Trophoblast cell (in vitro differentiated cells and primary cell): ENCODE results near the gene ZNF688.
A peak's percentile ranks its signal among the peaks of the same experiment; 100 is the strongest.

Experiments used
- DNase-seq, 2 donors: peaks; one replicate each; pipeline ENCODE4 v3.0.0-alpha.2; 2016
- H2AFZ ChIP-seq: 2 replicates; pipeline ENCODE4 v1.6.1; 2013; ENCODE audit warnings: low read length, moderate library complexity, mild to moderate bottlenecking; ENCODE audit not compliant: insufficient read depth, poor library complexity
- H2AK5ac ChIP-seq: 2 replicates; pipeline ENCODE4 v1.6.1; 2013; ENCODE audit warnings: mild to moderate bottlenecking, low read length
- H2BK120ac ChIP-seq: 2 replicates; pipeline ENCODE4 v1.6.1; 2013; ENCODE audit warnings: low read length, mild to moderate bottlenecking, moderate library complexity; ENCODE audit not compliant: insufficient read depth, poor library complexity
- H2BK12ac ChIP-seq: 2 replicates; pipeline ENCODE4 v1.6.1; 2013; ENCODE audit warnings: mild to moderate bottlenecking, low read length, moderate library complexity
- H2BK5ac ChIP-seq: 2 replicates; pipeline ENCODE4 v1.6.1; 2013; ENCODE audit warnings: low read length, low read depth, moderate library complexity, mild to moderate bottlenecking; ENCODE audit not compliant: poor library complexity
- H3K14ac ChIP-seq: 2 replicates; pipeline ENCODE4 v1.6.1; 2013; ENCODE audit warnings: mild to moderate bottlenecking, low read length
- H3K18ac ChIP-seq: 2 replicates; pipeline ENCODE4 v1.6.1; 2013; ENCODE audit warnings: mild to moderate bottlenecking, low read length
- H3K23ac ChIP-seq: 2 replicates; pipeline ENCODE4 v1.6.1; 2013; ENCODE audit warnings: low read length
- H3K27ac ChIP-seq: 2 replicates; pipeline ENCODE4 v1.5.1; 2013; ENCODE audit warnings: low read depth, mild to moderate bottlenecking, inconsistent platforms, low read length, moderate library complexity
- H3K27me3 ChIP-seq: 2 replicates; pipeline ENCODE4 v1.6.1; 2013; ENCODE audit warnings: inconsistent platforms, mild to moderate bottlenecking, low read length, moderate library complexity; ENCODE audit not compliant: insufficient read depth
- H3K36me3 ChIP-seq, 2 experiments: 1 replicate in 1 of 2; 2 replicates in 1 of 2; pipeline ENCODE4 v1.6.1; 2013; ENCODE audit warnings: low read length in 2 of 2, mild to moderate bottlenecking in 2 of 2, moderate library complexity in 1 of 2; ENCODE audit not compliant: insufficient read depth in 2 of 2, control insufficient read depth in 1 of 2
- H3K4ac ChIP-seq: 2 replicates; pipeline ENCODE4 v1.6.1; 2013; ENCODE audit warnings: low read depth, mild to moderate bottlenecking, low read length, moderate library complexity
- H3K4me1 ChIP-seq, 2 experiments: 1 replicate in 1 of 2; 2 replicates in 1 of 2; pipeline ENCODE4 v1.6.1; 2013; ENCODE audit warnings: low read length in 2 of 2, mild to moderate bottlenecking in 2 of 2, moderate library complexity in 1 of 2; ENCODE audit not compliant: insufficient read depth in 2 of 2, control insufficient read depth in 1 of 2
- H3K4me2 ChIP-seq: 2 replicates; pipeline ENCODE4 v1.6.1; 2013; ENCODE audit warnings: inconsistent platforms, mild to moderate bottlenecking, low read length, moderate library complexity
- H3K4me3 ChIP-seq: 2 replicates; pipeline ENCODE4 v1.5.1; 2013; ENCODE audit warnings: mild to moderate bottlenecking, low read depth, low read length, inconsistent platforms
- H3K79me1 ChIP-seq: one replicate; pipeline ENCODE4 v1.6.1; 2013; ENCODE audit warnings: low read length
- H3K79me2 ChIP-seq: 2 replicates; pipeline ENCODE4 v1.6.1; 2013; ENCODE audit warnings: low read length, mild to moderate bottlenecking; ENCODE audit not compliant: control insufficient read depth, insufficient read depth, poor library complexity
- H3K9ac ChIP-seq: 2 replicates; pipeline ENCODE4 v1.6.1; 2013; ENCODE audit warnings: mild to moderate bottlenecking, low read length
- H3K9me3 ChIP-seq: 2 replicates; pipeline ENCODE4 v1.6.1; 2013; ENCODE audit warnings: low read depth, mild to moderate bottlenecking, control low read depth, inconsistent platforms, low read length; ENCODE audit not compliant: insufficient read depth
- H4K12ac ChIP-seq: 2 replicates; pipeline ENCODE4 v1.6.1; 2013; ENCODE audit warnings: low read depth, mild to moderate bottlenecking, low read length, moderate library complexity
- H4K8ac ChIP-seq: 2 replicates; pipeline ENCODE4 v1.6.1; 2013; ENCODE audit warnings: low read depth, mild to moderate bottlenecking, low read length, moderate library complexity
- H4K91ac ChIP-seq: one replicate; pipeline ENCODE4 v1.6.1; 2013; ENCODE audit warnings: low read depth, mild to moderate bottlenecking, low read length, moderate library complexity
- WGBS: extraction: QIAGEN DNeasy Blood & Tissue Kit; methylation state at CpG from one replicate; pipeline ENCODE4 v1.1.7; 2013; ENCODE audit warnings: missing lambda C conversion rate; ENCODE audit not compliant: insufficient read length, insufficient coverage; ENCODE audit errors: extremely low coverage; 5-methylcytosine and 5-hydroxymethylcytosine counted together

ZNF688 gene

GRCh38 chr16:30562021-30562420, 9.5 kb downstream of the ZNF688 start:
- Histone ChIP-seq H3K18ac (no peak overlapping the region), H2BK12ac (no peak overlapping the region), H3K9me3 (no peaks in the 10 kb centered on the region), H3K4me1 (peaks cover 0 to 3% of the 10 kb centered on the region in 2 experiments), H4K12ac (no peak overlapping the region), H4K91ac (no peak overlapping the region), H3K4ac (no peak overlapping the region), H2BK5ac (no peak overlapping the region), H2BK120ac (no peak overlapping the region), H3K4me2 (no peak overlapping the region), H3K14ac (no peak overlapping the region), H3K4me3 (no peak overlapping the region), H3K23ac (no peak overlapping the region), H3K9ac (no peak overlapping the region), H4K8ac (no peak overlapping the region), H2AFZ (no peak overlapping the region), H3K79me1 (peaks cover 13% of the 10 kb centered on the region), H3K27me3 (no peaks in the 10 kb centered on the region), H3K27ac (no peak overlapping the region), H3K36me3 (no peaks in the 10 kb centered on the region), H3K79me2 (peaks cover 6% of the 10 kb centered on the region), H2AK5ac (no peak overlapping the region)
- DNase-seq = no peak
- no CpG with 5 or more reads among the region's 14 CpGs for WGBS

DNA sequence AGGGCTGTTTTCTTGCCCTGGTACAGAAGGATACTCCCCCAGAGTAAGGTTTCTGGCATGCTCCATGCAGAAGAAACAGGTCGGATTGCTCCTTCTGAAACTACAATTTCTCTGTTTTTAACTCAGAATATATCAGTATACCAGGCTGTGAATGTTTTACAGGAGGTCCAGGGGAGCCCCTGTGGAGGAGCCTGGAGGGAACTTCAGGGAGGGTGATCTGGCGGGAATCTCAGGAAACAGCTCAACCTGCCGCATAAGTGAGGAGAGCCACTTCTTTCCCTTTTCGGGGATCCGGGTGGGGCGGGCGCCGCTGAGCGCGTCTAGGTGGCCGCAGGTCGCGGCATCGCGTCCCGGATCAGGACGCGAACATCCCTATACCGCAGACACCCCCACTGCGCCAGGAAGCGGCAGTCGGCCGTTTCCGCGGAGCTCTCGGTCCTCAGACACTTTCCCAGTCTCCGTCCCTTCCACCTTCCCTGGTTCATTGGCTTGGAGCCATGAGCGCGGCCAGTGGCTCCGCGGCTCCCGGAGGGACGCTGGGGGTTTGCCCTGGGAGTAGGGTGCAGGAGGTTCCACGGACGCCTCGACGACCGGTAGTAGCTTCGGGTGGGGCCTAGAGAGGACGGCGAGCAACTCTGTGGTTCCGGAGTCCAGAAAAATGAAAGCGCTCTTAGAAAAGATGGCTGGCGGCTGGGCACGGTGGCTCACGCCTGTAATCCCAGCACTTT, 10.3 kb downstream of the ZNF688 start:
- H3K18ac ChIP-seq = no peak overlapping the region
- no CpG with 5 or more reads among the region's 46 CpGs for WGBS
- H4K91ac ChIP-seq = no peak overlapping the region
- no peak overlapping the region for H2BK120ac ChIP-seq
- no peak overlapping the region for H3K23ac ChIP-seq
- H2AFZ ChIP-seq = no peak overlapping the region
- H3K9ac ChIP-seq = no peak overlapping the region
- no peak overlapping the region for H2AK5ac ChIP-seq
- H4K8ac ChIP-seq = no peak overlapping the region
- H3K4ac ChIP-seq = no peak overlapping the region
- peaks cover 13% of the 10 kb centered on the region for H3K79me1 ChIP-seq
- H3K27ac ChIP-seq = no peak overlapping the region
- no peak overlapping the region for H4K12ac ChIP-seq
- peaks cover 2 to 5% of the 10 kb centered on the region in 2 experiments for H3K4me1 ChIP-seq
- peak overlapping the region; percentile 43 for H3K4me2 ChIP-seq
- no peaks in the 10 kb centered on the region for H3K9me3 ChIP-seq
- H3K79me2 ChIP-seq = peaks cover 6% of the 10 kb centered on the region
- no peaks in the 10 kb centered on the region for H3K36me3 ChIP-seq
- H3K27me3 ChIP-seq = no peaks in the 10 kb centered on the region
- H2BK5ac ChIP-seq = no peak overlapping the region
- no peak overlapping the region for H3K14ac ChIP-seq
- no peak for DNase-seq
- H3K4me3 ChIP-seq = no peak overlapping the region
- H2BK12ac ChIP-seq = peak overlapping the region; percentile 19

DNA sequence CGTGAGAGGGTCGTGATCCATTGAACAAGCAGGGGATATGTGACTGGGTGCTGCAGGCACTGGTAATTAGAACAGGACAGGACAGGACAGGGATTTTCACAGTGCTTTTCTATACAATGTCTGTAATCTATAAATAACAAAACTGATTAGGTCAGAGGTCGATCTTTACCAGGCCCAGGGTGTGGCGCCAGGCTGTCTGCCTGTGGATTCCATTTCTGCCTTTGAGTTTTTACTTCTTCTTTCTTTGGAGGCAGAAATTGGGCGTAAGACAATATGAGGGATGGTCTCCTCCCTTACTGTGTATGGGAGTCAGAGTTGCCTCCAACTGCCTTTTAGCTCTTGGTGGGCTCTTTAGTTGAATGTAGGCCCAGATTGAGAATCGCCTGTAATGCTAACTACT, 11.8 kb downstream of the ZNF688 start:
- H2AFZ ChIP-seq = no peak overlapping the region
- no peak overlapping the region for H2AK5ac ChIP-seq
- no peak overlapping the region for H2BK5ac ChIP-seq
- no peak overlapping the region for H3K4ac ChIP-seq
- peaks cover 4 to 7% of the 10 kb centered on the region in 2 experiments for H3K4me1 ChIP-seq
- H4K91ac ChIP-seq = peak overlapping the region; percentile 47
- DNase-seq = no peak
- H2BK12ac ChIP-seq = peak overlapping the region; percentile 43
- H3K9me3 ChIP-seq = no peaks in the 10 kb centered on the region
- H3K23ac ChIP-seq = no peak overlapping the region
- no peak overlapping the region for H3K27ac ChIP-seq
- no peaks in the 10 kb centered on the region for H3K27me3 ChIP-seq
- no peak overlapping the region for H2BK120ac ChIP-seq
- H3K18ac ChIP-seq = no peak overlapping the region
- H3K79me2 ChIP-seq = peaks cover 6% of the 10 kb centered on the region
- no peak overlapping the region for H4K12ac ChIP-seq
- H3K4me3 ChIP-seq = no peak overlapping the region
- H3K79me1 ChIP-seq = peaks cover 13% of the 10 kb centered on the region
- no peak overlapping the region for H4K8ac ChIP-seq
- peaks cover 10 to 11% of the 10 kb centered on the region in 2 experiments for H3K36me3 ChIP-seq
- H3K4me2 ChIP-seq = no peak overlapping the region
- no peak overlapping the region for H3K14ac ChIP-seq
- no CpG with 5 or more reads among the region's 6 CpGs for WGBS
- no peak overlapping the region for H3K9ac ChIP-seq

- peaks cover 14% of the 10 kb centered on the region in 2 experiments for H3K36me3 ChIP-seq
- no peak overlapping the region for H2BK5ac ChIP-seq
- peaks cover 6% of the 10 kb centered on the region for H3K79me2 ChIP-seq
- H3K4me3 ChIP-seq = peak overlapping the region; percentile 21
- WGBS = no CpG with 5 or more reads among the region's 21 CpGs
- peak overlapping the region; percentile 20 for H4K12ac ChIP-seq
- peak overlapping the region; percentile 47 for H4K91ac ChIP-seq
- H3K27ac ChIP-seq = peak overlapping the region; percentile 8
- no peak overlapping the region for H3K14ac ChIP-seq
- peaks cover 13% of the 10 kb centered on the region for H3K79me1 ChIP-seq
- H3K4me2 ChIP-seq = peak overlapping the region; percentile 48
- H3K23ac ChIP-seq = no peak overlapping the region
- no peak overlapping the region for H2AFZ ChIP-seq
- H2BK120ac ChIP-seq = no peak overlapping the region
- DNase-seq = no peak
- H2AK5ac ChIP-seq = peak overlapping the region; percentile 69
- peaks cover 4 to 7% of the 10 kb centered on the region in 2 experiments for H3K4me1 ChIP-seq
- no peak overlapping the region for H3K9ac ChIP-seq
- H3K4ac ChIP-seq = peak overlapping the region; percentile 49
- peak overlapping the region; percentile 77 for H4K8ac ChIP-seq
- H3K27me3 ChIP-seq = no peaks in the 10 kb centered on the region
- no peak overlapping the region for H3K18ac ChIP-seq
- no peak overlapping the region for H2BK12ac ChIP-seq
- H3K9me3 ChIP-seq = no peaks in the 10 kb centered on the region
Measured at GRCh38 chr16:30558789-30559377, 12.6 kb downstream of the ZNF688 start.
